Stimulated activated naive CD4-positive, alpha-beta T cell treated with Interleukin-2 at 50 U/mL for 16 hours (primary cell): ENCODE data around the gene AP1B1.

Source experiments
- DNase-seq: peaks from one replicate; lab custom pipeline; 2025; lab: John Stamatoyannopoulos, UW

Gene AP1B1

GRCh38 chr22:29299136-29299900, 89.1 kb downstream of the AP1B1 start:
- no peak for DNase-seq

GRCh38 chr22:29298641-29299040, 89.7 kb downstream of the AP1B1 start:
- DNase-seq: no peak

- DNase-seq: no peak
These were observed 96.0 kb downstream of the AP1B1 start for GRCh38 chr22:29292379-29292778.

- no peak for DNase-seq
These were observed 97.2 kb downstream of the AP1B1 start for GRCh38 chr22:29291215-29291614.

- no peak for DNase-seq
These were observed 98.3 kb downstream of the AP1B1 start for GRCh38 chr22:29290061-29290460.

GRCh38 chr22:29288837-29289236, 99.5 kb downstream of the AP1B1 start:
- DNase-seq: no peak

- no peak for DNase-seq
These were observed 104.2 kb downstream of the AP1B1 start for GRCh38 chr22:29284196-29284595.

GRCh38 chr22:29277927-29278326, 110.4 kb downstream of the AP1B1 start:
- DNase-seq: no peak
